Measurements from ENCODE around the gene NOVA2. TPM values are rescaled to one million over a fixed set of nuclear protein-coding genes. Genes with fewer than 3 reads are reported as not detected.
"Not testable (repeated sequence)": the region's sequence is repeated elsewhere in the genome, so short reads cannot be mapped to it uniquely, and the experiment has no call there.

NOVA2 gene
- total RNA-seq, 1 experiment from 2014 or later = 2.5 TPM

DNA sequence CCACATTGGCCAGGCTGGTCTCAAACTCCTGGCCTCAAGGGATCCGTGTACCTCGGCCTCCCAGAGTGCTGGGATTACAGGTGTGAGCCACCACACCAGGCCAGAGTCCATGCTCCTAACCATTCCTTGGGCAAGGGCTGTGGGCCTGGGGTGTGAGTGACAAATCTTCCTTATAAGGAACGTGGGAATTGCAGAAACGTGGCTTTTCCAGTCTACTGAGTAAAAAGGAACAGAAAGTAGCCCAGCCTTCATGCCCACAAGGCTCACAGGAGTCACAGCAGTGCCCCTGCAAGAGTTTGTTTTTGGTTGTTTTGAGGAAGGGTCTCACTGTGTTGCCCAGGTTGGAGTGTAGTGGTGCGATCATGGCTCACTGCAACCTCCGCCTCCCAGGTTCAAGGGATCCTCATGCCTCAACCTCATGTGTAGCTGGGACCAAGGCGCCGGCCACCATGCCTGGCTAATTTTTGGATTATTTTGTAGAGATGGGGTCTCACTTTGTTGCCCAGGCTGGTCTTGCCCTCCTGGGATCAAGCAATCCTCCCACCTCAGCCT lies 76.3 kb downstream of the NOVA2 start:
- H3K4me3 ChIP-seq (replicated peaks in 1 of 2; ENCODE audit: low read depth in 1 of 2, low read length in 2 of 2) = no peak overlapping the region
- no peak overlapping the region for H3K4me2 ChIP-seq (ENCODE audit: low read length)
- peaks cover 0 to 3% of the 10 kb centered on the region in 2 experiments; a peak in 1 of 4 replicates for H3K36me3 ChIP-seq (ENCODE audit: control insufficient read depth in 1 of 2, insufficient read depth in 2 of 2, low read length in 2 of 2)
- ChIA-PET CTCF (no interaction called here), RAD21 (ENCODE audit: low non-redundant PET in 1 of 2, low total read pairs in 2 of 2, uncharacterized antibody in 2 of 2, unreplicated experiment in 2 of 2) (no interaction called here), POLR2A (no interaction called here)
- no peak overlapping the region for H3K9ac ChIP-seq (ENCODE audit: low read length)
- no peaks in the 10 kb centered on the region for H4K20me1 ChIP-seq (ENCODE audit: insufficient read depth)
- no peak overlapping the region for H3K27ac ChIP-seq (ENCODE audit: low read depth, low read length)
- no peaks in the 10 kb centered on the region; a peak in 1 of 4 replicates for H3K4me1 ChIP-seq (ENCODE audit: control insufficient read depth in 1 of 2, insufficient read depth in 2 of 2, low read length in 2 of 2)
- DNase-seq (ENCODE audit: low read depth, low spot score) (no peak), ATAC-seq (no peak)
- H3K9me3 ChIP-seq (ENCODE audit: control insufficient read depth in 1 of 2, insufficient read depth in 1 of 2, low read depth in 1 of 2, low read length in 2 of 2) = no peaks in the 10 kb centered on the region
- no peaks in the 10 kb centered on the region for H3K27me3 ChIP-seq (ENCODE audit: insufficient read depth, low read length)
- TF ChIP-seq POLR2AphosphoS5 (IDR thresholded peaks at IDR 0.05; ENCODE audit: low read depth, low read length) = no peak
- no peak for TF ChIP-seq YY1 (IDR thresholded peaks at IDR 0.05; ENCODE audit: extremely low read depth, insufficient replicate concordance, low read depth, low read length)
- TF ChIP-seq, protein P1, sequence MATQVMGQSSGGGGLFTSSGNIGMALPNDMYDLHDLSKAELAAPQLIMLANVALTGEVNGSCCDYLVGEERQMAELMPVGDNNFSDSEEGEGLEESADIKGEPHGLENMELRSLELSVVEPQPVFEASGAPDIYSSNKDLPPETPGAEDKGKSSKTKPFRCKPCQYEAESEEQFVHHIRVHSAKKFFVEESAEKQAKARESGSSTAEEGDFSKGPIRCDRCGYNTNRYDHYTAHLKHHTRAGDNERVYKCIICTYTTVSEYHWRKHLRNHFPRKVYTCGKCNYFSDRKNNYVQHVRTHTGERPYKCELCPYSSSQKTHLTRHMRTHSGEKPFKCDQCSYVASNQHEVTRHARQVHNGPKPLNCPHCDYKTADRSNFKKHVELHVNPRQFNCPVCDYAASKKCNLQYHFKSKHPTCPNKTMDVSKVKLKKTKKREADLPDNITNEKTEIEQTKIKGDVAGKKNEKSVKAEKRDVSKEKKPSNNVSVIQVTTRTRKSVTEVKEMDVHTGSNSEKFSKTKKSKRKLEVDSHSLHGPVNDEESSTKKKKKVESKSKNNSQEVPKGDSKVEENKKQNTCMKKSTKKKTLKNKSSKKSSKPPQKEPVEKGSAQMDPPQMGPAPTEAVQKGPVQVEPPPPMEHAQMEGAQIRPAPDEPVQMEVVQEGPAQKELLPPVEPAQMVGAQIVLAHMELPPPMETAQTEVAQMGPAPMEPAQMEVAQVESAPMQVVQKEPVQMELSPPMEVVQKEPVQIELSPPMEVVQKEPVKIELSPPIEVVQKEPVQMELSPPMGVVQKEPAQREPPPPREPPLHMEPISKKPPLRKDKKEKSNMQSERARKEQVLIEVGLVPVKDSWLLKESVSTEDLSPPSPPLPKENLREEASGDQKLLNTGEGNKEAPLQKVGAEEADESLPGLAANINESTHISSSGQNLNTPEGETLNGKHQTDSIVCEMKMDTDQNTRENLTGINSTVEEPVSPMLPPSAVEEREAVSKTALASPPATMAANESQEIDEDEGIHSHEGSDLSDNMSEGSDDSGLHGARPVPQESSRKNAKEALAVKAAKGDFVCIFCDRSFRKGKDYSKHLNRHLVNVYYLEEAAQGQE (IDR thresholded peaks at IDR 0.05; ENCODE audit: low read depth) = no peak
- no peak for TF ChIP-seq ELF1 (IDR thresholded peaks at IDR 0.05; ENCODE audit: borderline replicate concordance, low read depth)
- no peak for TF ChIP-seq POLR2A (IDR thresholded peaks at IDR 0.05; ENCODE audit: borderline replicate concordance, extremely low read depth, insufficient read depth, insufficient read length)
- no peaks in the 10 kb centered on the region for H3K9me2 ChIP-seq (ENCODE audit: insufficient read depth)
- intact Hi-C loops (cut with micrococcal nuclease) = no loop called here
- H2AFZ ChIP-seq (ENCODE audit: low read depth, low read length, poor library complexity, severe bottlenecking) = no peak overlapping the region
- peaks cover 5% of the 10 kb centered on the region; the same call in 1 of the 2 replicates for H3K79me2 ChIP-seq (ENCODE audit: insufficient read depth, low read length)
- no TSS peak for BruUV-seq (replicated peaks)

DNA sequence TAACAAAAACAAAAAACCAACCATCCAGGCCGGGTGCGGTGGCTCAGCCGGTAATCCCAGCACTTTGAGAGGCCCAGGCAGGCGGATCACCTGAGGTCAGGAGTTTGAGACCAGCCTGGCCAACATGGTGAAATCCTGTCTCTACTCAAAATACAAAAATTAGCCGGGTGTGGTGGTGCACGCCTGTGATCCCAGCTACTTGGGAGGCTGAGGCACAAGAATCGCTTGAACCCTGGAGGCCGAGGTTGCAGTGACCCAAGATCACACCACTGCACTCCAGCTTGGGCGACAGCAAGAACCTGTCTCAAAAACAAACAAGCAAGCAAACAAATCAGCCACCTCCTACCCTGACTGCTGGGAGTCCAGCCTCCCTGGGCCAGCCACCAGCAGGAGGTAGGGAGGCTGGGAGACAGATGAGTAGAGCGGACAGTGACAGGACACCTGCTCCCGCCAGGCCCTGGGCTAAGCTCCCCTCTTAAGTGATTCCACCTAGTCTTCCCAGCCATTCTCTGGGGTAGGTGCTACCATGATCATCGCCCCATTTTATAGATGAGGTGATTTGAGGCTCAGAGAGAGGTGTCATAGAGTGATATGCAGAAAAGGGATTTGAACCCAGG lies 77.6 kb downstream of the NOVA2 start:
- H3K36me3 ChIP-seq (ENCODE audit: control insufficient read depth in 1 of 2, insufficient read depth in 2 of 2, low read length in 2 of 2); RAD21 ChIA-PET (ENCODE audit: low non-redundant PET in 1 of 2, low total read pairs in 2 of 2, uncharacterized antibody in 2 of 2, unreplicated experiment in 2 of 2); intact Hi-C loops (cut with micrococcal nuclease); BruUV-seq (replicated peaks); H4K20me1 ChIP-seq (ENCODE audit: insufficient read depth); H3K4me1 ChIP-seq (ENCODE audit: control insufficient read depth in 1 of 2, insufficient read depth in 2 of 2, low read length in 2 of 2); POLR2A ChIA-PET; CTCF ChIA-PET; H2AFZ ChIP-seq (ENCODE audit: low read depth, low read length, poor library complexity, severe bottlenecking); H3K27me3 ChIP-seq (ENCODE audit: insufficient read depth, low read length); H3K4me2 ChIP-seq (ENCODE audit: low read length); H3K4me3 ChIP-seq (replicated peaks in 1 of 2; ENCODE audit: low read depth in 1 of 2, low read length in 2 of 2); H3K9me3 ChIP-seq (ENCODE audit: control insufficient read depth in 1 of 2, insufficient read depth in 1 of 2, low read depth in 1 of 2, low read length in 2 of 2); H3K27ac ChIP-seq (ENCODE audit: low read depth, low read length); ATAC-seq; DNase-seq (ENCODE audit: low read depth, low spot score); H3K9me2 ChIP-seq (ENCODE audit: insufficient read depth); H3K79me2 ChIP-seq (ENCODE audit: insufficient read depth, low read length); H3K9ac ChIP-seq (ENCODE audit: low read length): not testable (repeated sequence)
